ENCODE measurements around the gene XRN1.

GRCh38 chr3:142489572-142490323 lies 41.9 kb upstream of the XRN1 start:
- TF ChIP-seq CTCF (IDR thresholded peaks at IDR 0.05), result no peak
- no peak for TF ChIP-seq POLR2A (IDR thresholded peaks at IDR 0.05)
